ENCODE results near the gene ZNF79.

Gene ZNF79

GRCh38 chr9:127398275-127398647 lies 25.9 kb upstream of the ZNF79 start:
- no peak for DNase-seq (ENCODE audit: low read depth)

GRCh38 chr9:127398715-127399400 lies 25.3 kb upstream of the ZNF79 start:
- no peak for DNase-seq (ENCODE audit: low read depth)

GRCh38 chr9:127399736-127400269 lies 24.4 kb upstream of the ZNF79 start:
- DNase-seq (ENCODE audit: low read depth), result no peak

- DNase-seq (ENCODE audit: low read depth), result no peak
These were observed 21.6 kb upstream of the ZNF79 start for GRCh38 chr9:127402401-127403090.

GRCh38 chr9:127403507-127404192 lies 20.5 kb upstream of the ZNF79 start:
- DNase-seq (ENCODE audit: low read depth), result no peak

GRCh38 chr9:127404631-127405030 lies 19.6 kb upstream of the ZNF79 start:
- no peak for DNase-seq (ENCODE audit: low read depth)

GRCh38 chr9:127405344-127406125 lies 18.6 kb upstream of the ZNF79 start:
- DNase-seq (ENCODE audit: low read depth), result no peak

- DNase-seq (ENCODE audit: low read depth), result no peak
These were observed 17.2 kb upstream of the ZNF79 start for GRCh38 chr9:127406799-127407491.

GRCh38 chr9:127407492-127407843 lies 16.7 kb upstream of the ZNF79 start:
- no peak for DNase-seq (ENCODE audit: low read depth)

- DNase-seq (ENCODE audit: low read depth), result no peak
These were observed 13.1 kb upstream of the ZNF79 start for GRCh38 chr9:127411122-127411521.

- DNase-seq (ENCODE audit: low read depth), result no peak
These were observed 9.0 kb upstream of the ZNF79 start for GRCh38 chr9:127415141-127415540.

- DNase-seq (ENCODE audit: low read depth), result no peak
These were observed 8.5 kb upstream of the ZNF79 start for GRCh38 chr9:127415657-127416056.

GRCh38 chr9:127417131-127418036 lies 6.8 kb upstream of the ZNF79 start:
- DNase-seq (ENCODE audit: low read depth), result peak; percentile 98

- DNase-seq (ENCODE audit: low read depth), result no peak
These were observed 6.1 kb upstream of the ZNF79 start for GRCh38 chr9:127418037-127418471.

- DNase-seq (ENCODE audit: low read depth), result no peak
These were observed 4.8 kb upstream of the ZNF79 start for GRCh38 chr9:127419348-127419747.

GRCh38 chr9:127421057-127421456 lies 3.1 kb upstream of the ZNF79 start:
- DNase-seq (ENCODE audit: low read depth), result no peak

GRCh38 chr9:127422133-127422782 lies 1.9 kb upstream of the ZNF79 start:
- DNase-seq (ENCODE audit: low read depth), result no peak

GRCh38 chr9:127422787-127423186 lies 1.4 kb upstream of the ZNF79 start:
- DNase-seq (ENCODE audit: low read depth), result no peak

- no peak for DNase-seq (ENCODE audit: low read depth)
These were observed 677 bp upstream of the ZNF79 start for GRCh38 chr9:127423476-127423933.

GRCh38 chr9:127424676-127424999 lies 456 bp downstream of the ZNF79 start:
- DNase-seq (ENCODE audit: low read depth), result no peak
